Tibial nerve (tissue), 4 donors: ENCODE data around the gene MAPKAPK5.
"Not testable (repeated sequence)": the region's sequence is repeated elsewhere in the genome, so short reads cannot be mapped to it uniquely, and the experiment has no call there.

Experiments
- CTCF ChIP-seq, 5 experiments: fragments of 200-600 bp in 3 of 5; fragments of 450-650 bp in 2 of 5; sonication (generic) in 3 of 5; IDR thresholded peaks; one replicate each; pipeline ENCODE4 v1.5.1; 2016 to 2019; ENCODE audit warnings: antibody characterized with exemption in 5 of 5, mild to moderate bottlenecking in 3 of 5, moderate library complexity in 2 of 5
- EP300 ChIP-seq, 2 donors: sonication (generic); formaldehyde crosslinking; IDR thresholded peaks; one replicate each; pipeline ENCODE4 v1.6.1; 2017; ENCODE audit warnings: antibody characterized with exemption in 2 of 2, mild to moderate bottlenecking in 1 of 2
- POLR2A ChIP-seq, 2 donors: fragments of 450-650 bp; IDR thresholded peaks; one replicate each; pipeline ENCODE4 v1.6.1; 2017; ENCODE audit warnings: antibody characterized with exemption in 2 of 2, mild to moderate bottlenecking in 2 of 2, moderate library complexity in 2 of 2

GRCh38 chr12:111834740-111835386 is 7.2 kb upstream of the MAPKAPK5 start:
- not testable (repeated sequence) for TF ChIP-seq EP300, CTCF, POLR2A (IDR thresholded peaks at IDR 0.05)
